ENCODE data around the gene FGF11. TPM values are rescaled to one million over a fixed set of nuclear protein-coding genes. Genes with fewer than 3 reads are reported as not detected.

The FGF11 gene
- 0.13 and 0.38 TPM in 2 replicates for total RNA-seq

DNA sequence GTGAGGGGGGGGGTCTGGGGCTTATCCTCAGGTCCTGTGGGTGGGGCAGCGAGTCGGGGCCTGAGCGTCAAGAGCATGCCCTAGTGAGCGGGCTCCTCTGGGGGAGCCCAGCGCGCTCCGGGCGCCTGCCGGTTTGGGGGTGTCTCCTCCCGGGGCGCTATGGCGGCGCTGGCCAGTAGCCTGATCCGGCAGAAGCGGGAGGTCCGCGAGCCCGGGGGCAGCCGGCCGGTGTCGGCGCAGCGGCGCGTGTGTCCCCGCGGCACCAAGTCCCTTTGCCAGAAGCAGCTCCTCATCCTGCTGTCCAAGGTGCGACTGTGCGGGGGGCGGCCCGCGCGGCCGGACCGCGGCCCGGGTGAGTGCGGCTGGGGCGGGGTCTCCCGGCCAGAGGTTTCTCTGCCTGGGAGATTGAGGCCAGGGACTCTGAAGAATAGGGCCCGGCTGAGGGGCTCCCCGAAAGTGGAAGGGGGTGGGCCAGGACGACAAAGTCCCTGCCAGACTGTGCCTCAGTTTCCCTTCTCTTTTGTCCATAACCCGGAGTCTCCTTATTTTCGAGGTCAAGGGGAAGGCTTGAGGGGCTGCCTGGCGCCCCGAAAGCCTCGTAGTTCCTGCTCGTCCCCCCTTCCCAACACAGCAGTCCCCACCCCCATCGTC lies at the start of gene FGF11:
Gene FGF11, plus strand, starts transcription at position 51 of the 651 bp plus-strand sequence. Its CDS starts 109 bp downstream, at position 160.
- DNase-seq (ENCODE audit: low read depth in 2 of 2) = no peak

DNA sequence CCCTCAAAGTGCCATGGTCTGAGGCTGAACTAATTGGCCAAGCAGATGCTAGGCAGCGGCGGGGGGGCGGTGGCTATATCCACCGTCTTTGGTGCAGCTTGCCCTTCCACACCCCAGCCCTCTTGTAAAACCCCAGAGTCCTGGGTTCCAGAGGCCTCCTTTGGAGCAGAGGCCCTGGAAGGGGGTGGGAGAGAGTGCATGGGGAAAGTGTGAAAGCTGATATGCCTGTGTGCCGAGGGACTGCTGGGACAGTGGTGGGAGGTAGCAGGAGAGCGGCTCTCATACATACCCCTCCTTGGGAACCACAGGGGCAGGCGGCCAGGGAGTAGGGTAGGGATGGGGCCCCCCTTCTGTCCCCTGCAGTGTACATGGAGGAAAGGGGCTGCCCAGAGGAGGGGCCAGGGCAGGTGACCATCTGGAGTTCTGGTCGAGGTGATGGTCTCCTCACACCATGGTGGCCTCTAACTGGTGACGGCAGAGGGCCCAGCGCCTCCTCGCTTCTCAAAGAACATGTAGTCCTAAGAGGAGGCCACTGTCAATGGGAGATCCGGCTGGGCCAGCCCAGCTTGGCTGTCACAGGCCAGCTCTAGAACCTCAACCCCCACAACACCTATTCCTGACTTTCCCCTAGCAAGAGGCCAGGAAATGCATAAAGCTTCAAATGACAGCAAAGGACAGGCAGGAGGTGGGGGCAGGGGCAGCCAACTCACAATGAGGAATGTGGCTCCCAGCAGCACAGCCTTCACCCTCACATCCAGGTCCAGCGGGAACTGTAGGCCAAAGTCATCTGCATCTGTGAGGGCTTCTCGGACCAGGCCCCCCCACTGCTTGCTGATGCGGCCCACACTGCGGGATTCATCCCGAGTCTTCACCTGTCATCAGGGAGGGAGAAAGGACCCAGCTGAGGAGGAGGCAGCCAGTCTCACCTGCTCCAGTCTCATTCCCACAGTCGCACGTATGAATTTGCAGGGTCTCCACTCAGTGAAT lies 49.1 kb upstream of the FGF11 start:
- no peak for DNase-seq (ENCODE audit: low read depth in 2 of 2)

DNA sequence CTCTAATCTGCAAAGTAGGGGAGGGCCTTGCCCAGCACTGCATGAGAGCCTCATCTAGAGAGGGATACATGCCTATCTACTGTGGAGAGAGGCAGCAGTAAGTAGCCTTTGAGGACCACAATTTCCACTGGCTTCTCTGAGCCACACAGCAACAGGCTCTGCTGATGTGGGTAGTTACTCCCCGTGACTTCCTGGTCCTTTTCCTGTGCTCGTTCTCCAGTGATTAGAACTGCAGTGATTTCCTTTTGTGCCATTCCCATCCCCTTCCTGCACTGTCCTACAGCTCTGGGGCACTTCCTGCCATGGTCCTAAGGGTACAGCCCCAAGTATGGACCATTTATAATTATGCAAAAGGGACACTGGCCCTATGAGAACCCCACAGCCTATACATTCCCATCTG lies 48.0 kb upstream of the FGF11 start:
- DNase-seq (ENCODE audit: low read depth in 2 of 2) = peak; percentile 40 to 43

DNA sequence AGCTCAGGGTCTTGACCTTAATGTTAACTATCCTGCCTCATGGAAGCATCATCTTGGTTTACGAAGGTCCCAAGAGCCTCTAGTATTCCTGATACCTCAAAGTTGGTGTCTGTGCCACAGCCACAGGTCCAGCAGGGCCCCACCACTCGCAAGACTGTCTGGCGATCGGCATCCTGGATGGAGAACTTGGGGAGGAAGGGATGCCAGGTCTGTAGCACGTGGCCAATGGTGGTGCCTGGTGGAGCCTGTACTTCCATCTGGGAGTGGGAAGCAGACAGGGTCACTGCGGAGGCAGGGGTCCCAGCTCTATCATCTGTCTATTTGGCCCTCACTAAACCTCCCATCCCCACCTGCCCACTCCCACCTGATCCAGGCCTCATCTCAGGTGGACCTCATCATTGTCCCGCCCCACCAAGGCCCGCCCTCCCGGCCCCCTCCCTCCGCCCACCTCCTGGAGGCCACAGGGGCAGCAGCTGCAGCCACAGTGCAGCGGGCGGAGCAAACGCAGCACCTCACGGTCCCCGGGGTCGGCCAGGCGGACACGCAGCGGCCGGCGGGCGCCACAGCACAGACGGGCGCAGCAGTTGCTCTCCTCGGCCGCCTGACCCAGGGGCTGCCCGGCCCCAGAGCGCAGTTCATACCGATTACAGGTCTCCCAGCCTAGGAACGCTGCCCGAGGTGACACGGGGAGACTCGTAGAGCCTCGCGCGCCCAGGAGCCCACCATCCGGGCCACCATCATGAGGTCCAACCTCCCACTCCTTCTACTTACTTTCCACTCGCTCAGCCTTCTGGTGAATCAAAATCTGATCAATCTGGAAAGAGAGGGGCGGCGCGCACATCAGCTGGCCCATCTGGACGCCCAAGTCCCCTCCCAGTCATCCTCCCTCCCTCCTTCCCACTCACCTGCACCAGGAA lies 46.4 kb upstream of the FGF11 start:
- no peak for DNase-seq (ENCODE audit: low read depth in 2 of 2)

DNA sequence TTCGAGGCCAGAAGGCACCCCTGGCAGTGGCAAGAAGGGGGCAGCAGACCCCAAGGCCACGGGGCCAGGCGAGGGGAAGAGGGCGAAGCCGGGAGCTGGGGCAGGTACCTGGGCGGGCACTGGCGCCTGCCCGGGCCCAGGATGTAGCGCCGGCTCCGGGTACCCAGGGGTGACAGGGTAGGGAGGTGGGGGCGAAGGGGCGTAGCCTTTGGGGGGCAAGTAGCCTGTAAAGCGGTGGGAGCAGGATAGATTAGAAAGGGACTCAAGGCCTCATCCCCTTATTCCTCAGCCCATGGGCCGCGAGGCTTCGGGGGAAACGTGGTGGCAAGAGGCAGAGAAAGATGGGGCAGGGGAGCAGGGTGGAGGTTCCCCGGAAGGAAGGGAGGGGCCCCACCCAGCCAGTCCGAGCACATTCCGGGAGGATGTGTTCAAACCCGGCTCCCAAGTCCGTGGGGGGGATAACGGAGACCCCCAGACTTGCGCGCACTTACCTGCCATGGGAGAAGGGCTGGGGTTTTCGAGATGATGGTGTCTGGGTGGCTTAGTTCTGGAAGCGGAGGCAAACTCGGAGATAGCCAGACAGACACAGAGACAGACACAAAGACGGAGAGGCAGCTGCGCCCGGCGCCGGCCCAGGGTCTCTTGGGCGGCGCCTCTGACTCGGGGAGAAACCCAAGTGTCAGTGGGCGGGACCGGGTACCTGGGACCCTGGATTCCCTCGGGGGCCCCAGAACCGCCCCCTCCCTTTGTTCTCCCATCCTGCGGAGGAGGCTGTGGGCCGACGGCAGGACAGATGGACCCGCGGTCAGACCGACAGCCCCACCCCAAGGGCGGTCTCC lies 45.5 kb upstream of the FGF11 start:
- DNase-seq (ENCODE audit: low read depth in 2 of 2) = no peak

DNA sequence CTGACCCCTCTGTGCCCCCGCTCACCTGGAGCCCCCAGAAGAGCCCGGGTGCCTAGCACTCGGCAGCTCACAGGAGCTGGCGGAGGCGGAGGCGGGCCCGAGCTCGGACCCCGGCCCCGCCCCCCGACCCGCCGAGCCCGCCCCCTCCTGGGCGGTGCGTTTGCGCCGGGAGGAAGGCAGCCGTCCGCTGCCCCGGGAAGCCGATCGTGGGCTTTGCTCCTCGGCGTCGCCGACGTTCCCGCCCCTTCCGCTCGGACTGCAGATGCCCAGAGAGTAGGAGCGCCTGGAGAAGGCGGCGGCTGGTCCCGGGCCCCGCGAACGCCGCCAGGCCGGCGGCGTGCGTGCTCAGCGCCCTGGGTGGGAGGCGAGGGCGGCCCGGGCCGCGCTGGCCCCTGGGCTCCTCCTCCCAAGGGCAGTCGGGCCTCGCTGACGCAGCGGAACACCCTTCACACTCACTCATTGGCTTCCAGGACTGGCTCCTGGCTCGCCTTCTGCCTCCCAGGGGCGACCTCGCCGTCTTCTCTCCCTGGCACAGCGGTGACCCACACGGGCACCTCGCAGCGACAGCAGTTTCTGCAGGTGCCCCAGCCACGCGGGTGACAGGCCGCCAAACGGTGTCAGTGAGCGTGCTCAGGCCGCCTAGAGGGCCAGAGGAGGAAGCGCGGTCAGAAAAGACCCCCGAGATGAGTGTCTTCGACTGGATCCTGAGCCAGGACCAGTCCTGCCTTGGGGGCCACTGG lies 44.7 kb upstream of the FGF11 start, which contains the start of gene PLSCR3:
Gene PLSCR3, minus strand, starts transcription at position 74 of the 740 bp plus-strand sequence. CDS start 415 bp downstream, outside the sequence.
- peak; percentile 48 to 88 for DNase-seq (ENCODE audit: low read depth in 2 of 2)

DNA sequence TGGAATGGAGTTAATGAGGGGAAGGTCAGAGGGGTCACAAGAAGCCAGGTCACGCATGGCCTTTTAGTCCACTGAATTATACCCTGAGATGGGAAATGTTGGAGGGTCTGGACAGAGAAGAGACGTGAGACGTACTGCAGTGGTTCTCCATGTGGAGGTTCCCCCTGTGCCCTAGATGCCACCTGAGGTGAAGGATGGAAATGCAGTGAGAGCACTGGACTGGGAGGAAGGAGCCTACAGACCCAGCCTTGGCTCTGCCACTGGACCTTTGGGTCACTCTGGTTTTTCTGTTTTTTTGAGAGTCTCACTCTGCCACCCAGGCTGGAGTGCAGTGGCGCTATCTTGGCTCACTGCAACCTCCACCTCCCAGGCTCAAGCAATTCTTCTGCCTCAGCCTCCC lies 43.2 kb upstream of the FGF11 start:
- no peak for DNase-seq (ENCODE audit: low read depth in 2 of 2)

DNA sequence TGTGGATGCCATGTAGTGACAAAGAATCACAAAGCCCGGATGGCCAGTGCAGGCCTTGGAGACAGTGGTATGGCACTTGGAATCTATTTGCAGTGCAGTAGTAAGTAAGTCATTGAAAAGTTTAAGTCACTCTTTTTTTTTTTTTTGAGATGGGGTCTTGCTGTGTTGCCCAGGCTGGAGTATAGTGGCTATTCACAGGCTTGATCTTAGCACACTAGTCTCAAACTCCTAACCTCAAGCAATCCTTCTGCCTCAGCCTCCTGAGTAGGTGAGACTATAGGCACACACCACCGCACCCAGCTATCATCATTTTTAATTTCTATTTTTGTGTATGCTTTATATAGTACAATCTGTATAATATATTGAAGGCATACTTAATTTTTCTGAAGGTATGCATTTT lies 40.7 kb upstream of the FGF11 start:
- DNase-seq (ENCODE audit: low read depth in 2 of 2) = no peak

DNA sequence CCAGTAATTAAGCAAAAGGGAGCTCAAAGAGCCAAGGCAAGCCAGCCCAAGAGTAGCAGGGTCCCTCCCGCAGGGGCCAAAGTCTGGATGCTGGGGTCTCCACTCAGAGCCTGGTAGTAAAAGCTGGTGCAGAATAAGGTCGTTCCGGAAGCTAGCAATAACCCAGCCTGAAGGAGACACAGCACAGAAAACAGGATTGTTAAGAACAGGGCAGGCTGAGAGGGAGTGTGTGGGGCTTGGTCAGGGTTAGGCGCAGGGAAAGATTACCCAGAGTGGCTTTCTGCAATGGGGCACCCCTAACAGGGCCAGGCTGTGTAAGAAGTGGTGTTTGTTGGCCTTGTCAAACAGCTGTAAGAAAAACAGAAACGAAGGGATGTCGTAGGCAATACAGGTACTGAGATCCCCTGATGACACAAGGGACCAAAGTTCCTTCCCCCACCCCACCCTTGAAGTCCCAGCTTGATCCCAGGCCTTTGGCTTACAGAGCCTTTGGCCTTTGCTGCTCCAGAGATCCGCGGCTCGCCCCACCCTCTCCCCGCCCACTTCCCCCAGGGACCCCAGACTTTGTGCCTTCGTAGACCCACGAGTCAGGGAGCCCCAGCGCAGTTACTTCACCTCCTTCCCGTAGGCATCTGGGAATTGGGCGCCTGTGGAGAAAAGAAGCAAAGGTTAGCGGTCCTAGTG lies 36.1 kb upstream of the FGF11 start:
- no peak for DNase-seq (ENCODE audit: low read depth in 2 of 2)

DNA sequence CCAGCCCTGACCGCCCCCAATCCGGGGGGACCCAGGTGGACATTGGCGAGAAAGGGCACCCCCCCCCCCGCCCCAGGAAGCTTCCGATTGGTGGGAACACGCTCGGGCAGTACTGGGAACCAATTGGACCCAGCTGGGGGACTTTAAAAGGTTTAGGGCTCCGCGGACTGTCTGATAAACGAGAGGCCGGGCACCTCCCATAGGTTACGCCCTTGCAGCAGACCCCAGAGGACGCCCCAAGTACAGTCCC lies 35.7 kb upstream of the FGF11 start:
- no peak for DNase-seq (ENCODE audit: low read depth in 2 of 2)

DNA sequence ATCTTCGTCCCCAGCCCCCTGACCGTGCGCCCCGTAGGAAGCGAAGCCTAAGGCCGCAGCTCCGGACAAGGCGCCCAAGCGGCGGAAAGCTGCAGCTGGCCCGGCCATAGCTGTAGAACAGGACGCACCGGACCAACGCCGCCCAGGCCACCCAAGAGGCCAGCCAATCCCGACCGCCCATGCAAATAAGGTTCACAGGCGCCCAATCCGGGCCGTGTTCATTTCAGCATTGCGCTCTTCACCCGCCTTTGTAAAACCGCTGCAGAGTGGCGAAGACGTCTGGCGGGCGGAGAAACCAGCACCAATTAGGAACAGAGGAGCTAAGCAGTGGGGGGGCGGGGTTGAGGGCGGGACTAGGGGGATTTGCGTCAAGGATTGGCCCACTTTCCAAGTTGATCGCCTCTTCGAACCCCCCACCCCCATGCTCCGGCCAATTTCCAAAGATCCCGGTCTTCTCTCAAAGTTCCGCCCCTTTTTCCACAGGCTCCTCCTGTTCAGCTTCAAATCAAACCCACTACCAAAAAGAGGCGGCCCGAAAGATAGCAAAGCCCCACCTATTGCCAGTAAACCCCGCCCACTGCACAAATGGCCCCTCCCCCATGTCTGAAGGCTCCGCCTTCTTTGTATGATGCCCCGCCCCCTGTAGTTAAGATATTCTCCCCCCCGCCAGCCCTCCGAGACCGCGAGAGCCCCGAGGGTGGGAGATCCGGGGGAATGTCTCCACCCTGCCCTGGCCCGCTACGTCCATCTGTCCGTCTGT lies 35.2 kb upstream of the FGF11 start, which contains the start of gene TMEM256:
Gene TMEM256, minus strand, starts transcription at position 121 of the 760 bp plus-strand sequence. Its CDS starts 13 bp downstream, at position 108.
- DNase-seq (ENCODE audit: low read depth in 2 of 2) = peak; percentile 98 to 100

DNA sequence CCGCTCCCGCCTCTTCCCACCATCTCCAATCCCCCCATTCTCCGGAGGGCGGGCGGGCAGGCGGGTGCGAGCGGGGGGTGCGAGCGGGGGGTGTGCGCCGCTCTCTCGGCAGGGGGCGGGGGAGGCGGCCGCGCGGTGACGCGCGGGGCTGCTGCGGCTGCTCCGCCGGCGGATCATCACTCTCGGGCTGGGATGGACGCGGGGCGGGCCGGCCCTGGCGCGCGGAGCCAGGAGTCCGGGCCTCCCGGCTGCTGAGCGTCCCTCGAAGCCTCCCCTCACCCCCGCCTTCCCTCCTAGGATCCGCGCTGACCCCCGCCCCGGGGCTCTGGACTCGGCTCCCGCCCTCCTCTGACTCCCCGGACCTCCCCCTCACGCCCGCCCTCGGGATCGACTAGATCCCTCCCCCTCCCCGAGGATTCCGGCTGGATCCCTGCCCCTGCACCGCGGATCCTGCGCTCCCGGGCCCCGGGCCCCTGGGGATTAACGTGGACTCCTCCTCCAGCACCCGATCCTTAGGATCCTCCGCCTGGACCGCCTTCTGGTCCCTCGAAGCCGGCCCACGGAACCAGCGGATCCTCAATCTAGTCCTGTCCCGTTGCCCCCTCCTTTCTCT lies 34.5 kb upstream of the FGF11 start:
- DNase-seq (ENCODE audit: low read depth in 2 of 2) = no peak

DNA sequence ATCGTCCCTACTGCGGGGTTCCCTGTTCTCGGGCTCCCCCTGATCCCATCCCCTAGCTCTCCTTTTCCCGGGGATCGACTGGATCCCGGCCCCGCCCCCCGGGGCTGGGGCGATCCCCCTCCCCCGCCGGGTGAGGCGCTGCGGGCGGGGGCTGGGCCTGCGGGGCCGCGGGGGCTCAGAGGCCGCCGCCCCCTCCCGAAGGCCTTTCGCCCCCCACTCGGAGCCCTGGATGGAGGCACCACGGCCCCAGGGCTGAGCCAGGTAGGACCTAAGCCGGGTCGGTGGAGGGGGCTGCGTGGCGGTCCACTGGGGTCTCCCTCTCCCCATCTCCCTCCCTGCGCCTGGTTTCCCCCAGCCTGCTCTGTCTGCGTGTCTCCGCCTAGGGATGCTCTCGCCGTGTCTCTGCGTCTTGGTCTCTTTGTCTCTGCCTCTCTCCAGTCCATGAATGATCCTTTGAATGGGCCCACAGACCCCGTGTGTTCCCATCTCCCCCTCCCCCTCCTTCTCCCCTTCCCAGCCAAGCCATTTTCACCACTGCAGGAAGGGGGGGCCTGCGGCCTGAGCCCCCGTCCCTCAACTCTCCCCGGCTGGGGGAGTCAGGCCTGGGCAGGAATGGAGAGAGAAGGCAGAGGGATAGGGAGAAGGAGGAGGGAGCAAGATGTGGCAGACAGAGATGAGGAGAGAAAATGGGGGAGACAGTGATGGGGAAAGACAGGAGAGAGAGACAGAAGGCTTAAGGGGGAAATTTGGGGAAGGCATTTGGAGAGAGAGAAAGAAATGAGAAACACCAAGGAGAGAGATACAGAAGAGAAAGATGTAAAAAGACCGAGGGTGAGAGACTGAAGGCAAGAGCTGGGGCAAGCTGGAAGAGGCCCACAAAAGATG lies 33.7 kb upstream of the FGF11 start:
- no peak for DNase-seq (ENCODE audit: low read depth in 2 of 2)

DNA sequence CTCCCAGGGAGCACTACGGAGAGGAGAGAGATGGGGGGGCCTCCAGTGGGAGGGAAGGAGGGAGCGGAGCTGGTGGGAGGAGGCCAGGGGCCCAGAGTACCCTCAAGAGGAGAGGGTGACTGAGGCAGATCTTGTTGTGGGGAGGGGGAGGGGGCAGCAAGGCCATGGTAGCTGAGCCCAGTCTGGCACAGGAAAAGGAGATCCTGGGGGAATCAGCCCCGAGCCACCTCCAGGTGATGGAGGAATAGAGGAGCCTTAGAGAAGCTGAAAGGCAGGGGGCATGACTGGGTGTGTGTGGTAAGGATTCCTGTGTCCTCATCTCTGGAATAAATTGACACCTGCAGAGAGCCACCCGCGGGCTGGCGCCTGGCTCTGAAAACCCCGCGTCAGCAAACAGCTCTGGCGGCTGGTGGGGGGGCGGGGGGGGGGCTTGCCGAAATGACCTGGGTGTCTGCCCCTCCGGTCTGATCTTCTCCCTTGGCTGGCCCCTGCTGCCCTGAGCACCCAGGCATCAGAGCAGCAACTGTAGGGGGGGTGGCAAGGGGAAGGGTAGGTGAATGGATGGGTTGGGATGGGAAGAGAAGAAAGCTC lies 33.0 kb upstream of the FGF11 start:
- DNase-seq (ENCODE audit: low read depth in 2 of 2) = no peak

DNA sequence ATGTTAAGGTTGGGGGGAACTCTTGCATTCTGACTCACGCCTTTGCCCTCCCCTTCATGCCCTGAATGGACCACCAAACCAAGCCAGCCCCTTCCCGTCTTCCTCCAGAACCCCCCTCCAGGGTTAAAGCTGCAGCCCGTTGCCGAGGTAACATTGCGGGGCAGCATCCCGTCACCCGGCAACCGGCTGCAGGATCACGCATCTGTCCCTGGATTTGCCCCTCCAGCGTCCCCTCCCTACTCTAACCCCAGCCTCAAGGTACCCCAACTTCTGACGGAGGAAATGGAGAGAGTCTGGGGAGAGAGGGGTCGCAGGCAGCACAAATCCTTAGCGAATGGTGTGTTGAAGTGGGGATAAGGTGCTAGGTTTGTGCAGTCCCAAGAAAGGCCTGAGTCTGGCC lies 32.2 kb upstream of the FGF11 start:
- DNase-seq (ENCODE audit: low read depth in 2 of 2) = no peak

DNA sequence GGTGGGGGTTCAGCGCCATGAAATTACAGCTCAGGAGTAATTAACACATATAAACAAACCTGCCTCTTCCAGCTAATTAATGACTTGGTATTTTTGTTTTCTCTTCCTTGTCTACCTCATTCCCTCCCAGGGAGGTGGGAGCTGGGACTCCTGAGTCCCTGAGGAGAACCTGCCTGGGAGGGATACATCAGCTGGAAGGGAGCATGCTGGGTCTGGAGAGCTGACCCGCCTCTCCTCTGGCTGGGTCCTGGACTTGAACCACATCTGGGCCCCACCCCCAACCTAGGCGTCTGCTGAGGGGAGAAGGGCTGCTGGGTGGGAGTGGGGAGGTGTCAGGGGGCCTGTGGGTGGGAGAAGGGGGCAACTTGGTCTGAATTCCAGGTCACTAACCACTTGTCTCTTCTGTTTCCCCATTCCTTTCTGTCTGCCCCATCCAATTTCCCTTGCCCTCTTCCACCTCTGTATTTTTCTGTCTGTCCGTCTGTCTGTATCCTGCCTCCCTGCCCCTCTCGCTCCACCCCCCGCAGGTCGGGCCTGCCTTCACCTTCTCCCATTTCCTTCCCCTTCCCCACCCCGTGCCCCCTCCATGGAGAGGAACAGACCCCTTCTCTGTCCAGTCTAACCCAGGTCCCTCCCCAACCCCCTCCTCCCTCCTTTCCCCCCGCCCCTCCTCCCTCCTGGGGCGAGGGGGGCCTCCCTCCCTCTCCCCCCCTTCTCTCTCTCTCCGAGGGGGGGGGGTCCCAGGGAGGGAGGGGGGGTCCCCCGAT lies 31.6 kb upstream of the FGF11 start, which contains the start of gene NLGN2:
Gene NLGN2, plus strand, starts transcription at position 361 of the 767 bp plus-strand sequence. CDS start 411 bp downstream, outside the sequence.
- no peak for DNase-seq (ENCODE audit: low read depth in 2 of 2)

All from dermis microvascular lymphatic vessel endothelial cell (primary cell).